Loucy (cell line): Measurements from ENCODE around the gene ZNF423.

Source experiments
- H2AFZ ChIP-seq: fragments of 200-600 bp; sonication (generic); 2 replicates; pipeline ENCODE4 v1.6.0; 2016; ENCODE audit warnings: antibody characterized with exemption, mild to moderate bottlenecking, low read length, moderate library complexity
- H3F3A ChIP-seq: fragments of 200-600 bp; 2 replicates; pipeline ENCODE4 v1.6.0; 2016; ENCODE audit warnings: antibody characterized with exemption, low read depth, mild to moderate bottlenecking
- H3K27me3 ChIP-seq: fragments of 200-600 bp; sonication (generic); 2 replicates; pipeline ENCODE4 v1.6.1; 2014; ENCODE audit warnings: low read length, mild to moderate bottlenecking; ENCODE audit not compliant: insufficient read depth, poor library complexity, severe bottlenecking
- H3K36me3 ChIP-seq: fragments of 200-600 bp; sonication (generic); 2 replicates; pipeline ENCODE4 v1.6.1; 2016; ENCODE audit warnings: low read length; ENCODE audit not compliant: insufficient read depth
- H3K4me1 ChIP-seq: fragments of 200-600 bp; sonication (generic); 2 replicates; pipeline ENCODE4 v1.5.1; 2014; ENCODE audit warnings: low read length, mild to moderate bottlenecking; ENCODE audit not compliant: insufficient read depth, poor library complexity, severe bottlenecking
- H3K4me2 ChIP-seq: fragments of 200-600 bp; sonication (generic); 2 replicates; pipeline ENCODE4 v1.6.0; 2014; ENCODE audit warnings: antibody characterized with exemption, low read length, low read depth, mild to moderate bottlenecking; ENCODE audit not compliant: poor library complexity, severe bottlenecking
- H3K4me3 ChIP-seq: fragments of 200-600 bp; sonication (generic); 2 replicates; pipeline ENCODE4 v1.5.1; 2014; ENCODE audit warnings: low read length, mild to moderate bottlenecking, mixed read lengths; ENCODE audit not compliant: poor library complexity, severe bottlenecking
- H3K79me2 ChIP-seq: fragments of 200-600 bp; sonication (generic); 2 replicates; pipeline ENCODE4 v1.6.1; 2014; ENCODE audit warnings: low read length; ENCODE audit not compliant: insufficient read depth
- H3K9ac ChIP-seq: fragments of 200-600 bp; sonication (generic); 2 replicates; pipeline ENCODE4 v1.6.0; 2014; ENCODE audit warnings: mild to moderate bottlenecking, low read depth, low read length, moderate library complexity; ENCODE audit not compliant: poor library complexity, severe bottlenecking
- H3K9me2 ChIP-seq: fragments of 200-600 bp; sonication (generic); replicated peaks from 2 replicates; pipeline ENCODE4 v1.6.1; 2016; ENCODE audit warnings: low read depth, low read length, mixed read lengths
- H3K9me3 ChIP-seq: fragments of 200-600 bp; sonication (generic); 2 replicates; pipeline ENCODE4 v1.6.1; 2014; ENCODE audit warnings: mild to moderate bottlenecking, antibody characterized with exemption, low read length, low read depth; ENCODE audit not compliant: insufficient read depth
- H4K20me1 ChIP-seq: fragments of 200-600 bp; sonication (generic); 2 replicates; pipeline ENCODE4 v1.6.0; 2014; ENCODE audit warnings: antibody characterized with exemption, low read length, mild to moderate bottlenecking; ENCODE audit not compliant: insufficient read depth, poor library complexity, severe bottlenecking
- EZH2phosphoT487 ChIP-seq: fragments of 200-600 bp; IDR thresholded peaks from 2 replicates; pipeline ENCODE4 v1.6.1; 2018; ENCODE audit warnings: antibody characterized with exemption, mild to moderate bottlenecking, moderate library complexity, borderline replicate concordance
- TF ChIP-seq, protein P1 (sequence below): fragments of 200-600 bp; sonication (generic); conservative IDR thresholded peaks from 2 replicates; pipeline ENCODE4 v1.5.1; 2014; ENCODE audit warnings: mild to moderate bottlenecking, antibody characterized with exemption, low read length

ZNF423 gene

DNA sequence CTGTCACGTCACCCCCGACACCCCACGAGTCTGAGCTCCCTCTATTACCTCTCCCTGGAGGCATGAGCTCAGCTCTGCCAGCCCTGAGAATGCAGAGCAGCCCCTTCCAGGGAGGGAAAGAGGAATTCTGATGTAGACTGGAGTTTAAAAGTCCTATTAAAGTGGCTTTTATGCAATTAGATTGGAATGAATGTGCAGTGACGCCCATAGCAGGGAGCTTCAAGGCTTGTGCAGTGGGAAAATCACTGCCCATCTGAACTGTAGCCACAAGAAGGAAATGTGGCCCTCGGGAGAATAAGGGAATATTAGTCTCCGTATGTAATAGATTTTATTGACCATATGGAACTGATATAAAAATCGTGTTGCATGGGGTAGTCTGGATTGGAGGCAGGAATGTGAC, 66.9 kb downstream of the ZNF423 start:
- H2AFZ ChIP-seq = no peak overlapping the region
- H3K9me2 ChIP-seq = no peaks in the 10 kb centered on the region
- no peaks in the 10 kb centered on the region for H3K27me3 ChIP-seq
- no peak overlapping the region for H3K4me3 ChIP-seq
- H4K20me1 ChIP-seq = no peaks in the 10 kb centered on the region
- no peaks in the 10 kb centered on the region for H3K79me2 ChIP-seq
- H3K4me1 ChIP-seq = no peaks in the 10 kb centered on the region
- H3K9me3 ChIP-seq = no peaks in the 10 kb centered on the region
- TF ChIP-seq EZH2phosphoT487 = no peak
- TF ChIP-seq, protein P1, sequence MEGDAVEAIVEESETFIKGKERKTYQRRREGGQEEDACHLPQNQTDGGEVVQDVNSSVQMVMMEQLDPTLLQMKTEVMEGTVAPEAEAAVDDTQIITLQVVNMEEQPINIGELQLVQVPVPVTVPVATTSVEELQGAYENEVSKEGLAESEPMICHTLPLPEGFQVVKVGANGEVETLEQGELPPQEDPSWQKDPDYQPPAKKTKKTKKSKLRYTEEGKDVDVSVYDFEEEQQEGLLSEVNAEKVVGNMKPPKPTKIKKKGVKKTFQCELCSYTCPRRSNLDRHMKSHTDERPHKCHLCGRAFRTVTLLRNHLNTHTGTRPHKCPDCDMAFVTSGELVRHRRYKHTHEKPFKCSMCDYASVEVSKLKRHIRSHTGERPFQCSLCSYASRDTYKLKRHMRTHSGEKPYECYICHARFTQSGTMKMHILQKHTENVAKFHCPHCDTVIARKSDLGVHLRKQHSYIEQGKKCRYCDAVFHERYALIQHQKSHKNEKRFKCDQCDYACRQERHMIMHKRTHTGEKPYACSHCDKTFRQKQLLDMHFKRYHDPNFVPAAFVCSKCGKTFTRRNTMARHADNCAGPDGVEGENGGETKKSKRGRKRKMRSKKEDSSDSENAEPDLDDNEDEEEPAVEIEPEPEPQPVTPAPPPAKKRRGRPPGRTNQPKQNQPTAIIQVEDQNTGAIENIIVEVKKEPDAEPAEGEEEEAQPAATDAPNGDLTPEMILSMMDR = no peak
- H3K4me2 ChIP-seq = no peak overlapping the region
- no peak overlapping the region for H3K9ac ChIP-seq
- H3F3A ChIP-seq = no peaks in the 10 kb centered on the region
- no peaks in the 10 kb centered on the region for H3K36me3 ChIP-seq

DNA sequence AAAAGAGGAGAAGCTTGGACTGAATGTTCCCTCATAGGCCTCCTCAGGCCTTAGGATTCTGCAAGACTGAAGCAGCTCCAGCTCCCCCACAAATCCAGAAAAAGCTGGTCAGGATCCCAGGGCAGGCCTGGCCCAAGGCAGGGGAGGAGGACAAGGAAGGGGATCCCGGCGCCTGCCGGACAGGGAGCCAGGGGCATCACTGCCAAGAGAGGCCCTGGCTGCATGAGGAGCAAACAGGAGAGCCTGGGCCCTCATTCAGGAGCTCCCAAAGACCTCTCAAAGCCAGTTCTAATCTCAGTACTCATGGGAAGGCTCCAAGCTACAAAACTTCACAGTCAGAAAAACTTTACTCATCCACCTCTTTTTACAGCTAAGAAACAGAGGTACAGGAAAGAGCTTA, 67.3 kb downstream of the ZNF423 start:
- Histone ChIP-seq H3K4me2 (no peak overlapping the region), H2AFZ (no peak overlapping the region), H3K9me3 (no peaks in the 10 kb centered on the region), H3K36me3 (no peaks in the 10 kb centered on the region), H3K9ac (no peak overlapping the region), H3K4me3 (no peak overlapping the region), H4K20me1 (no peaks in the 10 kb centered on the region), H3K79me2 (no peaks in the 10 kb centered on the region), H3F3A (no peaks in the 10 kb centered on the region), H3K9me2 (no peaks in the 10 kb centered on the region), H3K27me3 (no peaks in the 10 kb centered on the region), H3K4me1 (no peaks in the 10 kb centered on the region)
- no peak for TF ChIP-seq EZH2phosphoT487
- TF ChIP-seq, protein P1 = no peak

DNA sequence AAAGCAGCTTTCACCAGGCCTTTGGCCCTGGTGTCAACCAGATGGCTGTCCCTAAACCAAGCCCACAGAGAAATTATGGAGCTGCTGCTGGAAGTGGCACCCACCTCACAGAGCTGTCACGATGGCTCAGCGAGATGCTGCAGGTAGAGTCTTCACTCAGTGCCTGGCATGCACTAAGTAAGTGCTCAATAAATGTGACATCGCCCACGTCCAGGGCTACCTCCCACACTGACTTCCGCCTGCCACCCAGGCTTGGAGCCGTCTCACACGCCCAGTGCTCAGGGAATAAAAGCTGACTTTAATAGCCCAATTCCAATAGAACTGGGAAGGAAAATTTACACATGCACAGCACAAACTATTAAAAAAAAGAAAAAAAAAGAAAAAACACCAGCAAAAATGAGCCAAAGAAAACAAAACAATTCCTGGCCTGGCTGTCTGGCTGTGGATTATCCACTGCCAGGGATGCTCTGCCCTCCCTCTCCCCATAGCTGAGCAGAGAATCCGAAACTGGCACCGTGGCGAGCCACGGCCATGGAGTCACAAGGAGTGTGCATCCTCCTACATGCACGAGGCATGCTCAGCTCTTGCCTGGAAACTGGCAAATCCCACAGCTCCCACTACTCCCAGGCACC, 68.9 kb downstream of the ZNF423 start:
- Histone ChIP-seq H3K4me2 (no peak overlapping the region), H3F3A (no peaks in the 10 kb centered on the region)
- no peak for TF ChIP-seq EZH2phosphoT487
- TF ChIP-seq, protein P1 = no peak

More for the DNA sequence above, 68.9 kb downstream of the ZNF423 start:
- no peaks in the 10 kb centered on the region for H3K27me3 ChIP-seq
- H2AFZ ChIP-seq = no peak overlapping the region
- no peaks in the 10 kb centered on the region for H3K36me3 ChIP-seq
- no peaks in the 10 kb centered on the region for H3K9me3 ChIP-seq
- no peaks in the 10 kb centered on the region for H3K4me1 ChIP-seq
- no peak overlapping the region for H3K9ac ChIP-seq
- no peaks in the 10 kb centered on the region for H3K9me2 ChIP-seq
- H3K79me2 ChIP-seq = no peaks in the 10 kb centered on the region
- no peaks in the 10 kb centered on the region for H4K20me1 ChIP-seq
- no peak overlapping the region for H3K4me3 ChIP-seq
